ENCODE data around the gene MAPK8. TPM values are rescaled to one million over a fixed set of nuclear protein-coding genes. Genes with fewer than 3 reads are reported as not detected.

MAPK8 gene
- total RNA-seq, 1 experiment from 2014 or later = 52.9 TPM

DNA sequence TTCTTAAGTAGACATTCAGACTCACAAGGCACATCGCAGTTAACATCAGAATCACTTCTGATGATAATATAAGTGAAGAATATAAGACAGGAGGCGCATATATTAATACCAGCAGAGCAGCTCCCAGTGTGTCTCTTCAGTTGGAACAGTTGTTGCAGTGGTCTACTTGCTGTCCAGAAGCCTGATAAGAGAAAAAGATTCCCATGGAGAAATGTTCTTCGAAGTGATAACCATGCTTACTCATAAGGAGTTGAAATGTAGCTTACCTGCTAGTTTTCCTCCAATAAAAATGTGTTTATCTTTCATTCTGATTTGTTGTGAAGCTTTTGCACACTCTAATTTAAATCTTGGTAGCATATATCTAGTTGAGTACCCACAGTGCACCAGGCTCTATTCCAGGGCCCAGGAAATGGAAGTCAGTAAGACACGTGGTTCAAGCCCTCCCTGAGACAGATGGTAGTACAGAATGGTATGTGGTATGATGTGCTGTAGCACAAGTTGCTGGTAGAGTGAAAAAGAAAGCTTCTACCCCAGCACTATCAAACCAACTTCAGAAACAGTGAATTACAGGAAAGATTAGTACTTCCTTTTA is 124.0 kb downstream of the MAPK8 start:
- ChIA-PET CTCF (interaction anchor here (0.6 kb wide), 1 partner anchor 49 kb away, joined by 3 read pairs; no protein-coding TSS in a partner anchor), POLR2A (no interaction called here)
- no peak for DNase-seq (ENCODE audit: unreplicated experiment)
- no peaks in the 10 kb centered on the region for H3K9me3 Mint-ChIP-seq (ENCODE audit: unreplicated experiment)
- no peaks in the 10 kb centered on the region for H3K4me1 Mint-ChIP-seq (ENCODE audit: insufficient read depth, unreplicated experiment)
- peaks cover 16% of the 10 kb centered on the region for H3K36me3 Mint-ChIP-seq (ENCODE audit: insufficient read depth, unreplicated experiment)
- intact Hi-C loops (cut with micrococcal nuclease) = no loop called here
- TF ChIP-seq, protein P1, sequence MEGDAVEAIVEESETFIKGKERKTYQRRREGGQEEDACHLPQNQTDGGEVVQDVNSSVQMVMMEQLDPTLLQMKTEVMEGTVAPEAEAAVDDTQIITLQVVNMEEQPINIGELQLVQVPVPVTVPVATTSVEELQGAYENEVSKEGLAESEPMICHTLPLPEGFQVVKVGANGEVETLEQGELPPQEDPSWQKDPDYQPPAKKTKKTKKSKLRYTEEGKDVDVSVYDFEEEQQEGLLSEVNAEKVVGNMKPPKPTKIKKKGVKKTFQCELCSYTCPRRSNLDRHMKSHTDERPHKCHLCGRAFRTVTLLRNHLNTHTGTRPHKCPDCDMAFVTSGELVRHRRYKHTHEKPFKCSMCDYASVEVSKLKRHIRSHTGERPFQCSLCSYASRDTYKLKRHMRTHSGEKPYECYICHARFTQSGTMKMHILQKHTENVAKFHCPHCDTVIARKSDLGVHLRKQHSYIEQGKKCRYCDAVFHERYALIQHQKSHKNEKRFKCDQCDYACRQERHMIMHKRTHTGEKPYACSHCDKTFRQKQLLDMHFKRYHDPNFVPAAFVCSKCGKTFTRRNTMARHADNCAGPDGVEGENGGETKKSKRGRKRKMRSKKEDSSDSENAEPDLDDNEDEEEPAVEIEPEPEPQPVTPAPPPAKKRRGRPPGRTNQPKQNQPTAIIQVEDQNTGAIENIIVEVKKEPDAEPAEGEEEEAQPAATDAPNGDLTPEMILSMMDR (IDR thresholded peaks at IDR 0.05; ENCODE audit: unreplicated experiment) = no peak
- no peaks in the 10 kb centered on the region for H3K27me3 Mint-ChIP-seq (ENCODE audit: insufficient read depth, unreplicated experiment)
- no peak overlapping the region for H3K27ac Mint-ChIP-seq (ENCODE audit: low read depth, unreplicated experiment)
- no peak overlapping the region for H3K4me3 Mint-ChIP-seq (ENCODE audit: unreplicated experiment)
- no TSS peak for BruUV-seq (replicated peaks)

DNA sequence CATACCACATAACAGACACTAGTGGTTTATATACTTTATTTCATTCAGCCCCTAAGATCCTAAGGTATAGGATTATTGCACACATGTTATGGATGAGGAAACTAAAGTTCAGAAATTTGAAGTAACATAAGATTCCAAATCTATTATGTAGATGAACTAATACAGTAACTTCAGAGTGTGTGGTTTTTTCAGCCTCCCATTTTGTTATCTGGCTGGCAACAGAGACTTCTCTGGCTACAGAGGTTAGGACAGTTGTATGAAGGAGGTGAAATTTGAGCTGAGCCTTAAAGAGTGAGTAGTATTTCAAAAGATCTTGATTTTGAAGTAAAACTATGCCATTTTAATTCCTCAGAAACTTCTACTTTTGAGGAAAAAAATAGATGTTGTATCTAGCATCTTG is 125.4 kb downstream of the MAPK8 start:
- H3K4me3 Mint-ChIP-seq (ENCODE audit: unreplicated experiment) = no peak overlapping the region
- H3K9me3 Mint-ChIP-seq (ENCODE audit: unreplicated experiment) = no peaks in the 10 kb centered on the region
- TF ChIP-seq, protein P1 (IDR thresholded peaks at IDR 0.05; ENCODE audit: unreplicated experiment) = no peak
- no peak overlapping the region for H3K27ac Mint-ChIP-seq (ENCODE audit: low read depth, unreplicated experiment)
- POLR2A ChIA-PET = no interaction called here
- H3K36me3 Mint-ChIP-seq (ENCODE audit: insufficient read depth, unreplicated experiment) = peaks cover 10% of the 10 kb centered on the region
- CTCF ChIA-PET = interaction anchor here (1.9 kb wide), 1 partner anchor 224 kb away, joined by 8 read pairs; no protein-coding TSS in a partner anchor
- intact Hi-C loops (cut with micrococcal nuclease) = no loop called here
- H3K4me1 Mint-ChIP-seq (ENCODE audit: insufficient read depth, unreplicated experiment) = no peaks in the 10 kb centered on the region
- no TSS peak for BruUV-seq (replicated peaks)
- no peak for DNase-seq (ENCODE audit: unreplicated experiment)
- H3K27me3 Mint-ChIP-seq (ENCODE audit: insufficient read depth, unreplicated experiment) = no peaks in the 10 kb centered on the region

DNA sequence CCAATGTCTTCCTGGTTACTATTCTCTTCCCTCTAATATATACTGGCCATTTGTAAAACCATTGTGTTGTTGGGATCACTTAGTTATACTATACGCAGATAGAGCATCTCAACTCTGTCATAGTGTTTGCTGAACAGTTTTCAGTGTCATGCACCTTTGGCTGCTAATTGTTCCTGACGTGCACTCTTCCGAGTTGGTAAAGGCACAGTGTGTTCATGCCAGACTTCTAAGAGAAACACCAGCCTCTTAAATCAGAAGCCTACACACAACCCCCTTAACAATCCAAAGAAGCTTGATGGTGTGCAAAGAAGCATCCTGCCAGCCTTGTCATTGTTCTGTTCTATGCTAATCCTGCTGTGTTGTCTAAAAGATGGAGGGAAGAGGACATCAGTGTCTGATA is 131.1 kb downstream of the MAPK8 start:
- no TSS peak for BruUV-seq (replicated peaks)
- TF ChIP-seq, protein P1 (IDR thresholded peaks at IDR 0.05; ENCODE audit: unreplicated experiment) = no peak
- ChIA-PET CTCF (interaction anchor here (1.0 to 1.6 kb wide), 2 partner anchors 63 to 114 kb away, joined by 3 to 4 read pairs; no protein-coding TSS in a partner anchor), POLR2A (interaction anchor here (0.8 to 1.3 kb wide), 2 partner anchors 13 to 18 kb away, joined by 3 to 4 read pairs; no protein-coding TSS in a partner anchor)
- no peak for DNase-seq (ENCODE audit: unreplicated experiment)
- H3K27me3 Mint-ChIP-seq (ENCODE audit: insufficient read depth, unreplicated experiment) = no peaks in the 10 kb centered on the region
- no peak overlapping the region for H3K27ac Mint-ChIP-seq (ENCODE audit: low read depth, unreplicated experiment)
- peaks cover 12% of the 10 kb centered on the region for H3K36me3 Mint-ChIP-seq (ENCODE audit: insufficient read depth, unreplicated experiment)
- H3K4me1 Mint-ChIP-seq (ENCODE audit: insufficient read depth, unreplicated experiment) = peaks cover 5% of the 10 kb centered on the region
- no peaks in the 10 kb centered on the region for H3K9me3 Mint-ChIP-seq (ENCODE audit: unreplicated experiment)
- H3K4me3 Mint-ChIP-seq (ENCODE audit: unreplicated experiment) = no peak overlapping the region
- intact Hi-C loops (cut with micrococcal nuclease) = no loop called here

DNA sequence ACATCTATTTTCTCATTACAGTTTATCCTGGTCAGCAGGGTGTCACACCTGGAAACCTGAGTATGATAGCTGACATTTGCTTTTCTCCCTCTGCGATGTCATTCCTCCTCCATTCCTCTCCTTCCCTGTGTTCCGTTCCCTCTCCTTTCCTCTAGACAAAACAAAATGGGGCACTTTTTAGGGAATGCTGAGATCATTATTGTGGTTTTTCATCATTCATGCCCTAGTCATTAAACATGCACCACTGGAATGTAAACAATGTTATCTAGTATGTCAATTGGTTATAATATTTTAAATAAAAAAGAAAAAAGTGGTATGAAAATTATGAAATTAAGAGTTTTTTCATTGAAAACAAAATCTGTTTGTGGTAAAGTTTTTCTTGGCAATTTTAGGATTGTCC is 132.6 kb downstream of the MAPK8 start:
- BruUV-seq (replicated peaks) = no TSS peak
- intact Hi-C loops (cut with micrococcal nuclease) = no loop called here
- POLR2A ChIA-PET = no interaction called here
- no peaks in the 10 kb centered on the region for H3K9me3 Mint-ChIP-seq (ENCODE audit: unreplicated experiment)
- no peak overlapping the region for H3K27ac Mint-ChIP-seq (ENCODE audit: low read depth, unreplicated experiment)
- CTCF ChIA-PET = interaction anchor here (1.6 kb wide), 1 partner anchor 112 kb away, joined by 4 read pairs; no protein-coding TSS in a partner anchor
- TF ChIP-seq, protein P1 (IDR thresholded peaks at IDR 0.05; ENCODE audit: unreplicated experiment) = no peak
- H3K4me3 Mint-ChIP-seq (ENCODE audit: unreplicated experiment) = no peak overlapping the region
- H3K27me3 Mint-ChIP-seq (ENCODE audit: insufficient read depth, unreplicated experiment) = no peaks in the 10 kb centered on the region
- peaks cover 17% of the 10 kb centered on the region for H3K36me3 Mint-ChIP-seq (ENCODE audit: insufficient read depth, unreplicated experiment)
- H3K4me1 Mint-ChIP-seq (ENCODE audit: insufficient read depth, unreplicated experiment) = peaks cover 5% of the 10 kb centered on the region
- DNase-seq (ENCODE audit: unreplicated experiment) = no peak

Measured in MCF 10A (cell line).